Astrocyte (in vitro differentiated cells and primary cell): ENCODE measurements around the gene ADAMTS17. TPM values are rescaled to one million over a fixed set of nuclear protein-coding genes. Genes with fewer than 3 reads are reported as not detected.

Experiments used
- DNase-seq: peaks from one replicate; pipeline ENCODE4 v3.0.0-alpha.2; 2010; ENCODE audit warnings: low read depth
- FAIRE-seq: peaks from 2 replicates; lab custom pipeline; 2011; peaks lifted over from hg19 to GRCh38; lab: Jason Lieb, UNC
- H2AFZ ChIP-seq: 2 replicates; pipeline ENCODE4 v1.6.0; 2012; ENCODE audit warnings: low read depth, low read length, inconsistent platforms
- H3K27ac ChIP-seq: 2 replicates; pipeline ENCODE4 v1.5.1; 2011; ENCODE audit warnings: low read depth, low read length, inconsistent platforms
- H3K27me3 ChIP-seq: 2 replicates; pipeline ENCODE4 v1.6.0; 2011; ENCODE audit warnings: low read length, inconsistent platforms; ENCODE audit not compliant: insufficient read depth
- H3K36me3 ChIP-seq: 2 replicates; pipeline ENCODE4 v1.5.1; 2011; ENCODE audit warnings: low read length, inconsistent platforms; ENCODE audit not compliant: insufficient read depth
- H3K4me1 ChIP-seq: 2 replicates; pipeline ENCODE4 v1.5.1; 2011; ENCODE audit warnings: low read length, inconsistent platforms; ENCODE audit not compliant: insufficient read depth
- H3K4me2 ChIP-seq: 2 replicates; pipeline ENCODE4 v1.6.0; 2012; ENCODE audit warnings: low read length, inconsistent platforms
- H3K4me3 ChIP-seq: 2 replicates; pipeline ENCODE4 v1.5.1; 2011; ENCODE audit warnings: low read depth, mild to moderate bottlenecking, low read length, inconsistent platforms; ENCODE audit not compliant: insufficient read depth
- H3K79me2 ChIP-seq: 2 replicates; pipeline ENCODE4 v1.6.0; 2012; ENCODE audit warnings: mild to moderate bottlenecking, low read length, inconsistent platforms; ENCODE audit not compliant: insufficient read depth
- H3K9ac ChIP-seq: 2 replicates; pipeline ENCODE4 v1.6.0; 2012; ENCODE audit warnings: mild to moderate bottlenecking, low read length, inconsistent platforms
- H3K9me3 ChIP-seq: 2 replicates; pipeline ENCODE4 v1.5.1; 2012; ENCODE audit warnings: low read depth, mild to moderate bottlenecking, low read length, inconsistent platforms; ENCODE audit not compliant: insufficient read depth
- H4K20me1 ChIP-seq: 2 replicates; pipeline ENCODE4 v1.6.0; 2012; ENCODE audit warnings: low read length, inconsistent platforms; ENCODE audit not compliant: insufficient read depth
- H3K27ac Mint-ChIP-seq: one replicate; pipeline ENCODE4 v1.8.0; 2021; ENCODE audit warnings: mild to moderate bottlenecking, mixed read lengths; ENCODE audit not compliant: unreplicated experiment
- H3K27me3 Mint-ChIP-seq: one replicate; pipeline ENCODE4 v1.8.0; 2021; ENCODE audit warnings: low read depth, mixed read lengths; ENCODE audit not compliant: unreplicated experiment
- H3K36me3 Mint-ChIP-seq: one replicate; pipeline ENCODE4 v1.8.0; 2021; ENCODE audit warnings: low read depth, mixed read lengths; ENCODE audit not compliant: unreplicated experiment
- H3K4me1 Mint-ChIP-seq: one replicate; pipeline ENCODE4 v1.8.0; 2021; ENCODE audit warnings: low read depth, mixed read lengths; ENCODE audit not compliant: unreplicated experiment
- H3K4me3 Mint-ChIP-seq: one replicate; pipeline ENCODE4 v1.8.0; 2021; ENCODE audit warnings: mild to moderate bottlenecking, moderate library complexity, mixed read lengths; ENCODE audit not compliant: unreplicated experiment
- H3K9me3 Mint-ChIP-seq: one replicate; pipeline ENCODE4 v1.8.0; 2021; ENCODE audit warnings: mild to moderate bottlenecking, mixed read lengths; ENCODE audit not compliant: unreplicated experiment
- EZH2 ChIP-seq: IDR thresholded peaks from 2 replicates; pipeline ENCODE4 v1.6.1; 2012; ENCODE audit warnings: mild to moderate bottlenecking, low read length, inconsistent platforms; ENCODE audit not compliant: insufficient read depth
- total RNA-seq: library from RNA; stranded (reverse); gene quantifications from 2 replicates; pipeline ENCODE4 v1.2.1, GENCODE V29; 2021
- TF ChIP-seq, protein P1 (sequence below): IDR thresholded peaks from 2 replicates; pipeline ENCODE4 v1.5.1; 2011; ENCODE audit warnings: low read depth, mild to moderate bottlenecking, inconsistent platforms, low read length, moderate library complexity; ENCODE audit not compliant: insufficient read depth

ADAMTS17 gene
- total RNA-seq, 1 donor from 2014 or later, result 0.27 TPM

DNA sequence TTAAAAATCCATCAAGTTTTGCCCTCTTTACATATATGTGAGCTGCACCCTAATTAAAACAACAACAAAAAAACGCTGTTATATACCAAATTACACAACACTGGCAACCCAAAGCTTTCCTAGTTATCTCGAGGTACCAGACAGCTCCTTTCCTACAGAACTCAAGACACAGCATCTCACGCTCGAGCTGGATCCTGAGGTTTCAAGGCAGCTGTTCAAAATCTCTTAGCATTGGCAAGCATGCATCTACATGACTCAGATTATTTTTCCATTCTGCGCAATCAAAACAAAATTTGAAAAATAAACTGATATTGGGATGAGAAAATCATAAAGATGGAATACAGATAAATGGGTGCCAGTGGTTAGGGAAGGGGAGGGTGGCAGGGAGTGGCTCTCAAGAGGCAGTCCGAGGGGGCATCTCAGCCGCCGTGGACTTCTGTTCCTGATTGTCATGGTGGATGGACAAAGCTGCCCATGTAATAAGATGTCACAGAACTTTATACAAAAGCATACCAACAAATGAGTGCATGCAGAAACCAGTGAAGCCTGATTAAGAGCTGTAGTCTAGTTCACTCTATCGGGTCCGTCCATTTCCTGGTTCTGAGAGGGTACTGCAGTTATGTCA lies 91.5 kb downstream of the ADAMTS17 start:
- no peak overlapping the region for H3K4me2 ChIP-seq
- H3K27me3 ChIP-seq, result peaks cover 2% of the 10 kb centered on the region
- no peak overlapping the region for H3K4me3 ChIP-seq
- H3K27ac ChIP-seq, result no peak overlapping the region
- H3K36me3 ChIP-seq, result no peaks in the 10 kb centered on the region
- DNase-seq (no peak), FAIRE-seq (no peak)
- no peak overlapping the region for H3K9ac ChIP-seq
- H3K79me2 ChIP-seq, result no peaks in the 10 kb centered on the region
- Mint-ChIP-seq H3K27me3 (peaks cover 17% of the 10 kb centered on the region), H3K4me1 (no peaks in the 10 kb centered on the region), H3K27ac (no peak overlapping the region), H3K4me3 (no peak overlapping the region), H3K9me3 (peaks cover 2% of the 10 kb centered on the region), H3K36me3 (no peaks in the 10 kb centered on the region)
- no peak overlapping the region for H2AFZ ChIP-seq
- no peak for TF ChIP-seq EZH2
- TF ChIP-seq, protein P1, sequence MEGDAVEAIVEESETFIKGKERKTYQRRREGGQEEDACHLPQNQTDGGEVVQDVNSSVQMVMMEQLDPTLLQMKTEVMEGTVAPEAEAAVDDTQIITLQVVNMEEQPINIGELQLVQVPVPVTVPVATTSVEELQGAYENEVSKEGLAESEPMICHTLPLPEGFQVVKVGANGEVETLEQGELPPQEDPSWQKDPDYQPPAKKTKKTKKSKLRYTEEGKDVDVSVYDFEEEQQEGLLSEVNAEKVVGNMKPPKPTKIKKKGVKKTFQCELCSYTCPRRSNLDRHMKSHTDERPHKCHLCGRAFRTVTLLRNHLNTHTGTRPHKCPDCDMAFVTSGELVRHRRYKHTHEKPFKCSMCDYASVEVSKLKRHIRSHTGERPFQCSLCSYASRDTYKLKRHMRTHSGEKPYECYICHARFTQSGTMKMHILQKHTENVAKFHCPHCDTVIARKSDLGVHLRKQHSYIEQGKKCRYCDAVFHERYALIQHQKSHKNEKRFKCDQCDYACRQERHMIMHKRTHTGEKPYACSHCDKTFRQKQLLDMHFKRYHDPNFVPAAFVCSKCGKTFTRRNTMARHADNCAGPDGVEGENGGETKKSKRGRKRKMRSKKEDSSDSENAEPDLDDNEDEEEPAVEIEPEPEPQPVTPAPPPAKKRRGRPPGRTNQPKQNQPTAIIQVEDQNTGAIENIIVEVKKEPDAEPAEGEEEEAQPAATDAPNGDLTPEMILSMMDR, result no peak
- no peaks in the 10 kb centered on the region for H4K20me1 ChIP-seq
- no peaks in the 10 kb centered on the region for H3K4me1 ChIP-seq
- no peaks in the 10 kb centered on the region for H3K9me3 ChIP-seq

DNA sequence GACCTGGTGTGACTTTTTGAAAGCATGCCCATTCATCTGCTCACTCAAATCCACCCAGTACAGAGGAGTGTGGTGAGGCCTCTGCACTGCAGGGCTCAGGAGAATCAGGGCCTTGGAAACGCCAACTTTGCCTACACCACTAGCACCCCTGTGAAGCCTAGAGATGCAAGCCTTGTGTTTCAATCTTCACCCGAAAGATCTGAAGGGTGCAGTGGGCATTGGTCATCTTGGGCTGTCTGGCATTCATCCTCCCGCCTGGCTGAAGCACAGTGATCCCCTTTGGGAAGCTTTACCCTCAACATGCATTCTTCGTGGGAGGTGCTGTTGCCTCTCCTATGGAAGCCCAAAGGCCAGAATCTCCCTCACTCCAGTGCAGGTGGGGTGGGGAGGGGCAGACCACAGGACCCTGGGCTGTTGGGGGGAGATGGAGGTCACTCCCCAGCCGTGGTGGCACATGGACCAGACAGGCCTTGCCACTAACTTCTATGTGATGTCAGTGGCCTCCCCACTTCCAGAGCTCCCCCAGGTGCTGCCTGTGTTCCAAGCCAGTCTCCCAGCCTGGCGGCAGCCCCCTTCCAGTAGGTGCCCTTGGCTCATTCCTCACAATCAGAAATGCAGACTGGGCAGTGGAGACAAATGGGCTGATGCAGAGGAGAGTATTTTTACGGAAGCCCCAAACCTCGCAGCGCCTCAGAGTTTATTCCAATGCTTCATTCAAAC lies 92.5 kb downstream of the ADAMTS17 start:
- H3K27ac ChIP-seq, result no peak overlapping the region
- H3K4me1 ChIP-seq, result no peaks in the 10 kb centered on the region
- no peaks in the 10 kb centered on the region for H3K36me3 ChIP-seq
- no peak overlapping the region for H2AFZ ChIP-seq
- H3K9ac ChIP-seq, result no peak overlapping the region
- H3K27me3 ChIP-seq, result peaks cover 2% of the 10 kb centered on the region
- H4K20me1 ChIP-seq, result no peaks in the 10 kb centered on the region
- H3K4me3 ChIP-seq, result no peak overlapping the region
- peaks cover 17% of the 10 kb centered on the region for H3K27me3 Mint-ChIP-seq
- DNase-seq (no peak), FAIRE-seq (no peak)
- H3K4me3 Mint-ChIP-seq, result no peak overlapping the region
- no peaks in the 10 kb centered on the region for H3K79me2 ChIP-seq
- no peaks in the 10 kb centered on the region for H3K4me1 Mint-ChIP-seq
- no peaks in the 10 kb centered on the region for H3K9me3 ChIP-seq
- H3K4me2 ChIP-seq, result no peak overlapping the region
- TF ChIP-seq, protein P1, result no peak
- TF ChIP-seq EZH2, result no peak
- no peak overlapping the region for H3K27ac Mint-ChIP-seq
- H3K9me3 Mint-ChIP-seq, result peaks cover 2% of the 10 kb centered on the region
- H3K36me3 Mint-ChIP-seq, result no peaks in the 10 kb centered on the region

DNA sequence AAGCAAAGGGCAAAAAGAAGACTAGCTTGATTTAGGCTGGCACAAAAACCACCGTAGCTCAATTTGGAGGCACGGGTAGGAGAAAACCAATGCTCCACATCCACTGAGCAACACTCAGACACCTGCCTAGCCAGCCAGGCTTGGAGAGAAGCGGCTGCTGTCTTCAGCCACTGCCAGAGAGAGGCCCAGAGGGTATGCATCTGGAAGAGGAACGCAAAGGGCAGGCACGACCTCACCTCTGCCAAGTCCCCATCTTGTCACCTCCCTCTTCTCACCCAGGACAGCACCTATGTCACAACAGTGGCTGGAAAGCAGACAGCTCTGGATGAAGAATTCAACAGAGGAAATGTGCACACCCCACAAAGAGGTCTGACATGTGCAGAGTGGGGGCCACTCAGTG lies 93.5 kb downstream of the ADAMTS17 start:
- Histone ChIP-seq H3K9ac (no peak overlapping the region), H2AFZ (no peak overlapping the region), H3K4me3 (no peak overlapping the region), H3K79me2 (no peaks in the 10 kb centered on the region), H3K4me2 (no peak overlapping the region), H4K20me1 (no peaks in the 10 kb centered on the region), H3K4me1 (no peaks in the 10 kb centered on the region), H3K9me3 (no peaks in the 10 kb centered on the region), H3K36me3 (no peaks in the 10 kb centered on the region), H3K27ac (no peak overlapping the region), H3K27me3 (peaks cover 2% of the 10 kb centered on the region)
- Mint-ChIP-seq H3K4me1 (no peaks in the 10 kb centered on the region), H3K27me3 (peaks cover 17% of the 10 kb centered on the region), H3K27ac (no peak overlapping the region), H3K4me3 (no peak overlapping the region), H3K36me3 (peaks cover 1% of the 10 kb centered on the region), H3K9me3 (peaks cover 4% of the 10 kb centered on the region)
- FAIRE-seq (no peak), DNase-seq (no peak)
- TF ChIP-seq EZH2, result no peak
- TF ChIP-seq, protein P1, result no peak
